ENCODE data around the gene RFTN2. TPM values are rescaled to one million over a fixed set of nuclear protein-coding genes. Genes with fewer than 3 reads are reported as not detected.

RFTN2 gene
- total and polyA plus RNA-seq, 2 of the 13 experiments (the other 11 are each of a cell fraction or from before 2014, with no cell fraction given): not detected

DNA sequence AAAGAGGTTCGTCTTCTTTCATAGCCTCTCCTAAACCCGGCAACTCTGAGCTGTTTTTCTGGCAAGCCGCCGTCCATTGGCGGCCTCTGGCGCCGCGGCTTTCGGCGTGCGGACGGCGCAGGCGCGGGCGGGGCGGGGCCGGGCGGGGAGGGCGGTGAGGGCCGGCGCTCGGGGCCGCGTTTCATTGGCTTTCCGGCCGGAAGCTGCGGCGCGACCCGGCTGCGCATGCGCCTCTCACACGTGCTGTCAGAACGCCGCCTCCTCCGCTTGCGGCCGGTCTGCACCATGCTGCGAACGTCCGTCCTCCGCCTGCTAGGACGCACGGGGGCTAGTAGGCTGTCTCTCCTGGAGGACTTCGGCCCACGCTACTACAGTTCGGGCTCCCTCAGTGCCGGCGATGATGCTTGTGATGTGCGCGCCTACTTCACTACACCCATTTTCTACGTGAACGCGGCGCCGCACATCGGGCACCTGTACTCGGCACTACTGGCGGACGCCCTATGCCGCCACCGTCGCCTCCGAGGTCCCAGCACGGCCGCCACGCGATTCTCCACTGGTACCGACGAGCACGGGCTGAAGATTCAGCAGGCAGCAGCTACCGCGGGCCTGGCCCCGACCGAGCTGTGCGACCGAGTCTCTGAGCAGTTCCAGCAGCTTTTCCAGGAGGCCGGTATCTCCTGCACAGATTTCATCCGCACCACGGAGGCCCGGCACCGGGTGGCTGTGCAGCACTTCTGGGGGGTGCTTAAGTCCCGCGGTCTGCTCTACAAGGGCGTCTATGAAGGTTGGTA, 29.9 kb upstream of the RFTN2 start, which contains the start of gene MARS2 (continued):
- TF ChIP-seq ZMYM3 (CRISPR knock-in tag; IDR thresholded peaks at IDR 0.05) (no peak; the same call in 1 of the 2 replicates), FOXC1 (CRISPR knock-in tag; IDR thresholded peaks at IDR 0.05; ENCODE audit: borderline replicate concordance) (peak; percentile 61; the same call in 1 of the 2 replicates), ZNF562 (CRISPR knock-in tag; IDR thresholded peaks at IDR 0.05; ENCODE audit: borderline replicate concordance) (no peak; the same call in 1 of the 2 replicates), KMT2A (CRISPR knock-in tag; IDR thresholded peaks at IDR 0.05) (peak; percentile 91), ZSCAN21 (CRISPR knock-in tag; IDR thresholded peaks at IDR 0.05; ENCODE audit: borderline replicate concordance) (peak; percentile 83), GZF1 (CRISPR knock-in tag; IDR thresholded peaks at IDR 0.05) (no peak; the same call in 1 of the 2 replicates), ZNF530 (CRISPR knock-in tag; IDR thresholded peaks at IDR 0.05; ENCODE audit: low read depth) (no peak), ELF4 (CRISPR knock-in tag; IDR thresholded peaks at IDR 0.05; ENCODE audit: borderline replicate concordance) (no peak), ZNF547 (CRISPR knock-in tag; IDR thresholded peaks at IDR 0.05) (no peak; the same call in 1 of the 2 replicates), MTF1 (CRISPR knock-in tag; IDR thresholded peaks at IDR 0.05) (no peak), RXRB (CRISPR knock-in tag; IDR thresholded peaks at IDR 0.05; ENCODE audit: borderline replicate concordance) (no peak), KLF12 (CRISPR knock-in tag; IDR thresholded peaks at IDR 0.05; ENCODE audit: borderline replicate concordance) (no peak), ZFP37 (CRISPR knock-in tag; IDR thresholded peaks at IDR 0.05; ENCODE audit: borderline replicate concordance) (no peak), TEF (CRISPR knock-in tag; IDR thresholded peaks at IDR 0.05) (no peak), KDM5B (CRISPR knock-in tag; IDR thresholded peaks at IDR 0.05; ENCODE audit: borderline replicate concordance) (peak; percentile 94), BORCS8-MEF2B (CRISPR knock-in tag; IDR thresholded peaks at IDR 0.05) (peak; percentile 87)
- TF ChIP-seq, protein P1, sequence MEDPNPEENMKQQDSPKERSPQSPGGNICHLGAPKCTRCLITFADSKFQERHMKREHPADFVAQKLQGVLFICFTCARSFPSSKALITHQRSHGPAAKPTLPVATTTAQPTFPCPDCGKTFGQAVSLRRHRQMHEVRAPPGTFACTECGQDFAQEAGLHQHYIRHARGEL (CRISPR knock-in tag; IDR thresholded peaks at IDR 0.05): peak; percentile 14; the same call in 1 of the 2 replicates
- TF ChIP-seq, protein P2, sequence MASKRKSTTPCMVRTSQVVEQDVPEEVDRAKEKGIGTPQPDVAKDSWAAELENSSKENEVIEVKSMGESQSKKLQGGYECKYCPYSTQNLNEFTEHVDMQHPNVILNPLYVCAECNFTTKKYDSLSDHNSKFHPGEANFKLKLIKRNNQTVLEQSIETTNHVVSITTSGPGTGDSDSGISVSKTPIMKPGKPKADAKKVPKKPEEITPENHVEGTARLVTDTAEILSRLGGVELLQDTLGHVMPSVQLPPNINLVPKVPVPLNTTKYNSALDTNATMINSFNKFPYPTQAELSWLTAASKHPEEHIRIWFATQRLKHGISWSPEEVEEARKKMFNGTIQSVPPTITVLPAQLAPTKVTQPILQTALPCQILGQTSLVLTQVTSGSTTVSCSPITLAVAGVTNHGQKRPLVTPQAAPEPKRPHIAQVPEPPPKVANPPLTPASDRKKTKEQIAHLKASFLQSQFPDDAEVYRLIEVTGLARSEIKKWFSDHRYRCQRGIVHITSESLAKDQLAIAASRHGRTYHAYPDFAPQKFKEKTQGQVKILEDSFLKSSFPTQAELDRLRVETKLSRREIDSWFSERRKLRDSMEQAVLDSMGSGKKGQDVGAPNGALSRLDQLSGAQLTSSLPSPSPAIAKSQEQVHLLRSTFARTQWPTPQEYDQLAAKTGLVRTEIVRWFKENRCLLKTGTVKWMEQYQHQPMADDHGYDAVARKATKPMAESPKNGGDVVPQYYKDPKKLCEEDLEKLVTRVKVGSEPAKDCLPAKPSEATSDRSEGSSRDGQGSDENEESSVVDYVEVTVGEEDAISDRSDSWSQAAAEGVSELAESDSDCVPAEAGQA (IDR thresholded peaks at IDR 0.05; ENCODE audit: low read depth): no peak
- TF ChIP-seq, protein P2 (CRISPR knock-in tag; IDR thresholded peaks at IDR 0.05; ENCODE audit: borderline replicate concordance): no peak
- TF ChIP-seq, protein P3, sequence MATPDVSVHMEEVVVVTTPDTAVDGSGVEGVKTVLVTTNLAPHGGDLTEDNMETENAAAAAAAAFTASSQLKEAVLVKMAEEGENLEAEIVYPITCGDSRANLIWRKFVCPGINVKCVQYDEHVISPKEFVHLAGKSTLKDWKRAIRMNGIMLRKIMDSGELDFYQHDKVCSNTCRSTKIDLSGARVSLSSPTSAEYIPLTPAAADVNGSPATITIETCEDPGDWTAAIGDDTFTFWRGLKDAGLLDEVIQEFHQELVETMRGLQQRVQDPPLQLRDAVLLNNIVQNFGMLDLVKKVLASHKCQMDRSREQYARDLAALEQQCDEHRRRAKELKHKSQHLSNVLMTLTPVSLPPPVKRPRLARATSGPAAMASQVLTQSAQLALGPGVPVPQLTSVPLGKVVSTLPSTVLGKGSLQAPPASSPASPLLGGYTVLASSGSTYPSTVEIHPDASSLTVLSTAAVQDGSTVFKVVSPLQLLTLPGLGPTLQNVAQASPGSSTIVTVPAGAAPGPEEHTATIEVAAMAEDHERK (CRISPR knock-in tag; IDR thresholded peaks at IDR 0.05; ENCODE audit: low read depth): peak; percentile 57; the same call in 1 of the 2 replicates

Data from HepG2 (cell line).